Activated effector memory CD4-positive, alpha-beta T cell treated with anti-CD3 and anti-CD28 coated beads, Interleukin-2, amount 50 U/mL, for 16 hours (primary cell): ENCODE data around the gene RBM38.

Source experiments
- DNase-seq: peaks from one replicate; pipeline ENCODE4 v3.0.0-alpha.2; 2020

The RBM38 gene

DNA sequence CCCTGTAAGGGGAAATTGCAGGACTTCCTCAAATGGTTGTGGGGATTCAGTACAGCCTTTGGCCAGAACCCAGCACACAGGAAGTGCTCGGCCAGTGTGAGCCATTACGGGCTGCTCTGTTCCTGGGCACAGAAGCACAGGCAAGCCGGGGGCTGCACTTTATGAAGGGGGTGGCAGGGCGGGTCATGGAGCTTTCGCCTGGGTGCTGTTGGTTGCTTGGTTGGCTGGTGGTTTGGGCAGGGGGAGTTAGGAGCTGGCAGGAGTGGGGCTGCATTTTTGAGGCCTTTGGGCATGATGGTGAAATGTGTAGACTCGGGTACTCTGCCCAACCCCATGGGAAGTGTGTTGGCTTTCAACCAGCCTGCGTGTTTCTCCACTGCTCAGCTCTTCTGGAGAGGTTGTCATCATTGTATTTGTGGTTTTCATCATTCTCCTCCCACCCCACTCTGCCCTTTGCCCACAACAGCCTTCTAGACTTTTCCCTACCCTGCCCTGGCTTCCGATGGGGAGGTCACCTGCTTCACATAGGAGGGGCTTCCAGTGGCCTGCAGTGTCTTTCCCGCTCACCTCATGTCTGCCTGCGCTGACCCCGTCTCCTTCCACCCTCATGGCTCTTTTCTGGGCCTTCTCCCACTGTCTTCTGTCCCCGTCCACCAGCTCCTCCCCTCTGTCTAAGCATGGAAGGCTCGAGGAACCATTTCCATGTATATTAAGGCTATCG, 16.1 kb upstream of the RBM38 start:
- DNase-seq = no peak

DNA sequence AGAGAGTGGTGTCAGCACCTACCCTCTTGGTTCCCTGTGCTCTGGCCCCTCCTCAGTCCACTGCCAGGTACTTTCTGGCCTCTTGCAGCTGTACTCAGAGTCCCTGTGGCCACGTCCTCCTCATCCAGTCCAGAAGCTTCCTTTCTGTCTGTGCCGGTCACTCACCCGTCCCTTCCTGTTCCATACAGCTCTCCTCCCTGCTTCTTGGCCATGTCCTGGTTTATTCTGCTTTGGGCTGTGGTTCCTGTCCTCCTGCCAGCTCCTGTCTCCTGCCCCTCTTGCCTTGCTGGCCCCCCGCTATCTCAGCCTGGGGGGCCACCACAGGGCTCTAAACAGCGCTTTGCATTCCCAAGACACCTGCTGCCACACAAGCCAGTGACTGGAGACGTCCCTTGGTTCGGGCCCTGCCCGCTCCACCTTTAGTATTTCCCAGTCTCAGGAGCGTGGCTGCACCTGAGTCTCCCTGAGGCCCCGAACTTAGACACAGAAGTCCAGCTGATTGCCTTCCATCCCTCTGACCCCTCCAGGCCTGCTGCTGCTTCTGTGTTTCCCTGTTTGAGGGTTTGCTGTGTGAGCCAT, 15.5 kb upstream of the RBM38 start:
- no peak for DNase-seq

- DNase-seq = no peak
These were observed 13.8 kb upstream of the RBM38 start for GRCh38 chr20:57377350-57377749.

DNA sequence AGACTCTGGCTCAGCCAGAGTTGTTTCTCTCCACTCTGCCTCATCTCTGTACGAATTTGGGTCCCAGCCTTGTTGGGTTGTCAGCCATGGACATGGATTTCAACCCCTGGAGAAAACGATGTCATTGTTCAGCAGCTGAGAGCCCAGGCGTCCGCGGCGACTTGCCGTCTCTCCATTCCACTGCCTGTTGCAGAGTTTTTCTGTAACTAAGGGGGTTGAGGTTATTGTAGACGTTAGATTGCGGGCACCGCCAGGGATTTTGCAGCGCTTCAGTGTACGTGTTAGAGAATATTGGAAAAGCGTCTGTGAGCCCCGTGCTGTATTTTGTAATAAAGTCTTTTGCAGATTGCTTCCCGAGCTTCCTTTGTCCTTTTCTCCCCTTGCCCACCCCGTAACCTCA, 13.1 kb upstream of the RBM38 start:
- no peak for DNase-seq

DNA sequence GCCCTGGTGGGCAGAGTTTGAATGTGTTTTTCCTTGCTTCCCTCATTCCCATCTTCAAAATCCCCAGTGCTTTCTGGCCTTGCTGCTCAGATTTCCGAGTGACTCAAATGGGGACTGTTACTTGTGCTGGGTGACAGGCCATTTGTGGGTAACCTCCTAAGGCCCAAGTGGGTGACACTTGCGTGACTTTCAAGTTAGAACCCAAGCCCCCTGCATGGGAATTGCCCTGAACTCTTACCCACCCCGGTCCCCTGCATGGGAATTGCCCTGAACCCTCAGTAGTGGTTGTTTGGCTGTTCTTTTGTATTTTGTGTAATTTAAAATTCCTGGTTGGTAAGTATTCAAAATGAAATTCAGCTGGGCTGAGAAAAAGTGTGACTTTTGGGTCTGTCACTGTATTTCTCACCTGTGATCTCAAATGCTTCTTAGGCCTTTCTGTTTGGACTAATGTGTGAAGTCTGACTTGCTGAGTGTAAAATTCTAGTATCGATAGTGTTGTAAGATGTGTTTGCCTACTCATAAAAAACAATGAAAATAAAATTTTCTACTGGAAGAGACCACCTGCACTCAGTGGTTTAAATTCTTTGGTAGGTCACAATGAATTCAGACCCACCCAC, 12.4 kb upstream of the RBM38 start:
- no peak for DNase-seq

DNA sequence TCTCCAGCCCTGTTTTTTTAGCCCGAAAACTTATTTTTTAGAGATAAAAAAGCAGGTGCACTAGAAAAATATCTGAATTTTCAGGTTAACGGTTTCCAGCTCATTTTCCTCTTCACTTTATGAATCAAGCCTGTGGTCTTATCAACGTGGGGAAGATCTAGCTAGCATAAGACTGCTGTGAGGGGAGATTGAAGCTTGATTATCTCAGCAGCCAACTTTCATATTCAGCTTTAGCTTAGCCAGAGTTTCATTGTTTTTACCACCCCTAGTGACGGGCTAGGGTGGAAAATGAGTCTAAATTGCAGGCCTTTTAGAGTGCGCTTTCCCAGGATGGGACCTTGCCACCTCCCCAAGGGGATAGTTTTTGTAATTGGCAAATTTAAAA, 11.9 kb upstream of the RBM38 start:
- no peak for DNase-seq

DNA sequence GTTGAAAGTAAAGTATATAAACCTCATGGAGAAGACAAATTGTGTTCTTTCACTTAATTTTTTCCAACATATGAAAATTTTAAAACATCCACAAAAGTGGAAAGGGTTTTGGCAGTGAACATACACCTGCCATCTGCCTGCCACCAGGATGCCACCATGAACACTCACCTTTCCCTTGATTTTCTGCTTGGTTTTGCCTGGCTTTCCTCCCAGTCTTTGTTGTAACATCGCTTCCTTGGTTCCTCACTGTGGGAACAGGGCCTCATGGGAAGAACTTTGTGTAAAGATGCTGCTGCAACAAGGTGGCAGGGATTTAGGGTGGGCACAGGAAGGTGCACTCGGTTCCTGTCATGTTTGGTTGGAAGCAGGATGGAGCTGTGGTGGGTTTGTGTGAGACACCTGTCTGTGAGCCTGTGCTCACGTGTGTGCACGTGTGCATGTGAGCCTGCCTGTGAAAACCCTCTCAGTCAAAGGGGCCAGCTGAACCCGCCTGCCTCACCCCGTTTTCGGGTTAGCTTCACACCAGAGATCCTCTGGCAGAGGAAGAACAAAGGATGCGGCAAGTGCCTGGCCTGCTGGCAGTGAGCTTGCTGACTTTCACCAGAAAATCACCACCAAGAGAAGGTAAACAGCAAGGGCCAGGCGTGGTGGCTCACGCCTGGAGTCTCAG, 11.0 kb upstream of the RBM38 start:
- DNase-seq = no peak

- DNase-seq = peak; percentile 94
These were observed 9.3 kb upstream of the RBM38 start for GRCh38 chr20:57381596-57382503.

DNA sequence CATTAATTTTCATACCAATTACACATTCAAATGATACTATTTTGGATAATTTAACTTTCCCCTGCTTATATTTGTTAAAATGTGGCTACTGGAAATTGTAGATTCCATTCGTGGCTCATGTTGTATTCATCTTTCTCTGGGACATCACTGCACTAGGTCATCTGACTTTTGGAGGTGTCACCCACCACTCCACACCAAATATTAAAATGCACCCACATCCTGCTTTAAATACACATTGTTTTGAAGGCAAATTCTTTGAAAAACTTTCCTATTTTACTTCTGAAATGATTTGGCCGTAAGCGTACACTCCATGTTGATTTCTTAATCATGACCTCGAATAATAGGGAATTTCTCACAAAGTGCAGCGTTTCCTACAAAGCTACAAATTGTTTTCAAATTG, 8.7 kb upstream of the RBM38 start:
- DNase-seq = no peak

GRCh38 chr20:57383447-57384347, 7.5 kb upstream of the RBM38 start:
- no peak for DNase-seq

GRCh38 chr20:57384486-57384885, 6.7 kb upstream of the RBM38 start:
- no peak for DNase-seq

DNA sequence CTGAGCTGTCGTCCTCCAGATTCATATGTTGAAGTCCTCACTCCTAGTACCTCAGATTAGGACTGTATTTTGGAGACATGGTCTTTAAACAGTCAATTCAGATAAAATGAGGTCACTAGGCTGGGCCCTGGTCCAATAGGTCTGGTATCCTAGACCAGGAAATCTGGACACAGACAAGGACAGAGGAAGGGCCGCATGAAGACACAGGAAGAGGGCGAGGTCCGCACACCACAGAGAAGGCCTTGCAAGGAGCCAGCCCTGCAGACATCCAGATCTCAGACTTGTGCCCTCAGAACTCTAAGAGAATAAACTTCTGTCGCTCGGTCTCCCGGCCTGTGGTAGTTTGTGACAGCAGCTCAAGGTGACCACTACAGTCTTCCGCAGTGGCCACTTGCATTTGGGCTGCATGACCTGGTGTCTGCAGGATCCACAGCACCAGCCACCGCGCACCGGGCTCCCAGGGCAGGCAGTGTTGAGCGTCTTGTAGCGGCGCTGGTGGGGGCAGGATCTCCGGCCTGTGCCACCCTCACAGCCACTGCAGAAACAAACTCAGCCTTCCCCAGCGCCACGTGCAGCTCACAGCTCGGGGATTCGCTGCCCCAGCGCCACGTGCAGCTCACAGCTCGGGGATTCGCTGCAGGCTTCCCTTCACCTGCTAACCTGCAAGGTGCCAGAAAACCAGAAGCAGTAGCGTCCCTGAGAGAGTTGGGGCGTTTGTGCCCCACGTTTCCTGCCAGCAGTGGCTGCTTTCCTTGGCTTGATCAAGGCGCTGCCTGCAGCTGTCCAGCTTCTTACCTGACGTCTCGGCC, 6.0 kb upstream of the RBM38 start:
- DNase-seq = no peak

- DNase-seq = no peak
These were observed 5.3 kb upstream of the RBM38 start for GRCh38 chr20:57385940-57386339.

DNA sequence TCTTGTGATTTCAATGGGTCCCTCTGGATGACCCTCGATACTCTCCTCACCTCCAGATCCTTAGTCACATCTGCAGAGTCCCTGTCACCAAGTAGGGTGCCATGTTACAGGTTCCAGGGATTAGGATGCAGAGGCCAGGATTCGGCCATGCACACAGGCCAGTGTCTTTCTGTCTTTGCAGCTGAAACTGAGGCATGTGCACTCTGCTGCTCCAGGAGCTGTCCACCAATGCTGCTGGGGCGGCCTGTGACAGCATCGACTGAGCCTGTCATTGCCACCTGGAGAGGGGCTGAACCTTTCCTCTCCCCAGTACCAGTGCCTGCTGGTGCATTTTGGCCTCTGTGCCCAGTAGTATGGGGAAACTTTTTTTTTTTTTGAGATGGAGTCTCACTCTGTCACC, 4.4 kb upstream of the RBM38 start:
- DNase-seq = peak; percentile 57

DNA sequence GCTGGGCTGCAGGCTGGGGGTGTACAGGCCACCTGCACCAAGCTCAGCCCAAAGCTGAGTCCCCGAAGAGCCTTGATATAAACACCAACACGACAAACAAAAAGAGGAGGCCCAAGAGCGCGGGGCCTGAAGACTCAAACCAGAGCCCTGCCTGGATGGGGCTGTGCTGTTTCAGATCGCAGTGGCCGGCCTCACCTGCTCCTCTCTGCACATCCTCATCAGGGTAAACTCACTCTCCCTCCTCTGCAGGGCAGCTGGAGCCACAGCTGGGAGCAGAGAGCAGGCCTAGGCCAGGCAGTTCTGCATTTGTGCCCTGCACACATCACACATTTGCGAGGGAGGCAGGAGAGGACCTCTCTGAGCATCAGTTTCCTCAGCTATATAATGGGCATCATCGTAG, 3.7 kb upstream of the RBM38 start:
- DNase-seq = peak; percentile 61

- peak; percentile 54 for DNase-seq
These were observed 3.2 kb upstream of the RBM38 start for GRCh38 chr20:57387945-57388371.

GRCh38 chr20:57388953-57389694, 2.1 kb upstream of the RBM38 start:
- DNase-seq = peak; percentile 88

DNA sequence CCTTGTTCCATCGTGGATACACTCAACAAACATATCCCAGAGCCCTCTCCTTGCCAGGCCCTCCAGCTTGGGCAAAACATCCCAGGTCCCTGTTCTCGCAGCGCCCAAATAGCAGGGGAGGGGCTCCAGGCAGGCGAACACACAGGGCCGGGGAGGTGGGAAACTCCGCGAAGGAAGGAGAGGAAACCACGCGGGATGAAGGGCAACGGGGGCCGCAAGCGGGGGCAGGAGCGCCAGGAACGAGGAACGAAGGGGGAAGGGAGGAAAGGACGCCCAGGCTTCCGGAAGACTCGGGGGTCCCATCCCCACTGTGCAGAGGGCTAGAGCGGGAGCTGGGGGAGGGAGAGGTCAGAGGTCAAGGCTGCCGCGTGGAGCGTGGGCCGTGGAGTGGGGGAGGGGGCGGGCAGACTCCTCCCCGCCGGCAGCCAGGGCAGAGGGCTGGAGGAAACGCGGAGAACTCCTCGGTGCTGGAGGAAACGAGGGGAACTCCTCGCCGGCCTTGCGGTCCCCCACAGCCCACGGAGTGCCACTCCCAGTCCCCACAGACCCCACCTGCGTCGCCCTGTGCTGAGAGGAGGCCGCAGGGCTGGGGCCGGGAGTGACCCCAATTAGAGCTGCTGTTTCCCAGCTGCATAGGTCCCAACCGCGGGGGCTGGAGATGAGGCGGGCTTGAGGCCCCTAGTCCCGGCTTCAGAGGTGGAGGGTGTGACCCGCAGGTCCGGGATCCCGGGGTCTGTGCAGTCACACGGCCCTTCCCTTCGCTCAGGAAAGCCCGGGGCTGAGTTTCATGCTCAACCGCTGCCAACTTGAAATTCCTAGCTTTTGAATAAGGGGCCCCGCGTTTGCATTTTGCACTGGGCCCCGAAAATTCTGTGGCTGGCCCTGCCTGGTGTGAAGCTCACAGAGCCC, 1.2 kb upstream of the RBM38 start:
- peak; percentile 88 for DNase-seq
